Suprapubic skin (tissue), 4 donors: ENCODE measurements around the gene RPS6KA3.

Source experiments
- POLR2A ChIP-seq, 2 donors: fragments of 450-650 bp; IDR thresholded peaks; one replicate each; pipeline ENCODE4 v1.6.1; 2017; ENCODE audit warnings: antibody characterized with exemption in 2 of 2, mild to moderate bottlenecking in 2 of 2, moderate library complexity in 2 of 2
- POLR2AphosphoS5 ChIP-seq, 3 donors: sonication (generic); formaldehyde crosslinking; IDR thresholded peaks; one replicate each; pipeline ENCODE4 v1.6.1; 2017; ENCODE audit warnings: antibody characterized with exemption in 3 of 3
- TF ChIP-seq, protein P1 (sequence below), 2 donors: fragments of 200-600 bp in 1 of 2; fragments of 450-650 bp in 1 of 2; sonication (generic) in 1 of 2; IDR thresholded peaks; one replicate each; pipeline ENCODE4 v1.5.1; 2016 to 2019; ENCODE audit warnings: antibody characterized with exemption in 2 of 2, mild to moderate bottlenecking in 1 of 2, moderate library complexity in 1 of 2

DNA sequence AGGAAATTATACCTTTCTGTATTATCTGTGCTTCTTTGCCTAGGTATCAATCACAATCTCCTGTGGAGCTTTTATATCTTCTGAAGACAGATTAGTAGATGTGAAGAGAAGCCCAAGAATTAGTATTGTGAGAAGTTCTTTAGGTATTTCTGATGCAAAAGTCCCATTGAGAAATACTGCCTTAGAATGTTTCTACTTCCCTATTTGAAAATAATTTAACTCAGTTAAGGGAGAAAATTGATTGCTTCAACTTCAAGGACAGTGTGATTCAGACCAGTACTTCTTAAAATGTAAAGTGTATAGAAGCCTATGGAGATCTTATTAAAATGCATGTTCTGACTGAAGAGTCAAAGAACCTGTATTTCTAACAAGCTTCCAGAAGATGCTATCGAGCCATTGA, 134.0 kb downstream of the RPS6KA3 start:
- TF ChIP-seq, protein P1, sequence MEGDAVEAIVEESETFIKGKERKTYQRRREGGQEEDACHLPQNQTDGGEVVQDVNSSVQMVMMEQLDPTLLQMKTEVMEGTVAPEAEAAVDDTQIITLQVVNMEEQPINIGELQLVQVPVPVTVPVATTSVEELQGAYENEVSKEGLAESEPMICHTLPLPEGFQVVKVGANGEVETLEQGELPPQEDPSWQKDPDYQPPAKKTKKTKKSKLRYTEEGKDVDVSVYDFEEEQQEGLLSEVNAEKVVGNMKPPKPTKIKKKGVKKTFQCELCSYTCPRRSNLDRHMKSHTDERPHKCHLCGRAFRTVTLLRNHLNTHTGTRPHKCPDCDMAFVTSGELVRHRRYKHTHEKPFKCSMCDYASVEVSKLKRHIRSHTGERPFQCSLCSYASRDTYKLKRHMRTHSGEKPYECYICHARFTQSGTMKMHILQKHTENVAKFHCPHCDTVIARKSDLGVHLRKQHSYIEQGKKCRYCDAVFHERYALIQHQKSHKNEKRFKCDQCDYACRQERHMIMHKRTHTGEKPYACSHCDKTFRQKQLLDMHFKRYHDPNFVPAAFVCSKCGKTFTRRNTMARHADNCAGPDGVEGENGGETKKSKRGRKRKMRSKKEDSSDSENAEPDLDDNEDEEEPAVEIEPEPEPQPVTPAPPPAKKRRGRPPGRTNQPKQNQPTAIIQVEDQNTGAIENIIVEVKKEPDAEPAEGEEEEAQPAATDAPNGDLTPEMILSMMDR (IDR thresholded peaks at IDR 0.05): no peak
- TF ChIP-seq POLR2A (IDR thresholded peaks at IDR 0.05): no peak
- TF ChIP-seq POLR2AphosphoS5 (IDR thresholded peaks at IDR 0.05): no peak
